Activated CD8-positive, alpha-beta T cell treated with anti-CD3 and anti-CD28 coated beads for 36 hours (primary cell): Measurements from ENCODE around the gene CTBP2. TPM values are rescaled to one million over a fixed set of nuclear protein-coding genes. Genes with fewer than 3 reads are reported as not detected.

ENCODE experiments used
- ATAC-seq: fragments of 200-7000 bp; cut with Tn5 transposase; one replicate; pipeline ENCODE4 v1.10.0; 2021; ENCODE audit warnings: mild to moderate bottlenecking, moderate library complexity
- CTCF ChIA-PET: fragments of 350-600 bp; sonication (Branson Sonifier 250); formaldehyde crosslinking; loops from one replicate; lab custom pipeline; 2021; ENCODE audit warnings: antibody characterized with exemption; lab: Charles Lee
- POLR2A ChIA-PET: fragments of 350-600 bp; sonication (Branson Sonifier 250); formaldehyde crosslinking; loops from one replicate; lab custom pipeline; 2021; ENCODE audit warnings: antibody characterized with exemption; lab: Charles Lee
- DNase-seq: peaks from one replicate; pipeline ENCODE4 v3.0.0-alpha.2; 2020
- H3K27ac Mint-ChIP-seq: one replicate; pipeline ENCODE4 v1.8.0; 2021; ENCODE audit warnings: mild to moderate bottlenecking, mixed read lengths
- H3K27me3 Mint-ChIP-seq: one replicate; pipeline ENCODE4 v1.8.0; 2021; ENCODE audit warnings: mixed read lengths
- H3K36me3 Mint-ChIP-seq: one replicate; pipeline ENCODE4 v1.8.0; 2021; ENCODE audit warnings: low read depth, mixed read lengths
- H3K4me1 Mint-ChIP-seq: one replicate; pipeline ENCODE4 v1.8.0; 2021; ENCODE audit warnings: low read depth, mixed read lengths
- H3K4me3 Mint-ChIP-seq: one replicate; pipeline ENCODE4 v1.8.0; 2021; ENCODE audit warnings: mild to moderate bottlenecking, moderate library complexity, mixed read lengths
- H3K9me3 Mint-ChIP-seq: one replicate; pipeline ENCODE4 v1.8.0; 2021; ENCODE audit warnings: mixed read lengths
- CTCF ChIP-seq: fragments of 200-600 bp; IDR thresholded peaks from one replicate; pipeline ENCODE4 v1.8.0; 2022; ENCODE audit warnings: antibody characterized with exemption, mild to moderate bottlenecking
- intact Hi-C: fragments of 100-400 bp; cut with micrococcal nuclease; formaldehyde crosslinking; loops from one replicate; pipeline ENCODE4 v1.10.0; 2022
- total RNA-seq, 2 experiments: library from RNA; stranded (reverse); gene quantifications; one replicate each; pipeline ENCODE4 v1.2.3, GENCODE V29; 2021

The CTBP2 gene
- total RNA-seq, 2 experiments from 2014 or later, result 0.60 to 0.88 TPM

GRCh38 chr10:125009661-125010161 lies 150.7 kb downstream of the CTBP2 start:
- no peak overlapping the region for H3K27ac Mint-ChIP-seq
- H3K36me3 Mint-ChIP-seq, result no peaks in the 10 kb centered on the region
- TF ChIP-seq CTCF, result no peak
- POLR2A ChIA-PET, result interaction anchor here (0.6 kb wide), 1 partner anchor 678 kb away, joined by 4 read pairs; no protein-coding TSS in a partner anchor
- no peak overlapping the region for H3K4me3 Mint-ChIP-seq
- H3K4me1 Mint-ChIP-seq, result no peaks in the 10 kb centered on the region
- intact Hi-C loops, result no loop called here
- CTCF ChIA-PET, result no interaction called here
- DNase-seq (no peak), ATAC-seq (no peak)
- peaks cover 4% of the 10 kb centered on the region for H3K27me3 Mint-ChIP-seq
- H3K9me3 Mint-ChIP-seq, result no peaks in the 10 kb centered on the region

DNA sequence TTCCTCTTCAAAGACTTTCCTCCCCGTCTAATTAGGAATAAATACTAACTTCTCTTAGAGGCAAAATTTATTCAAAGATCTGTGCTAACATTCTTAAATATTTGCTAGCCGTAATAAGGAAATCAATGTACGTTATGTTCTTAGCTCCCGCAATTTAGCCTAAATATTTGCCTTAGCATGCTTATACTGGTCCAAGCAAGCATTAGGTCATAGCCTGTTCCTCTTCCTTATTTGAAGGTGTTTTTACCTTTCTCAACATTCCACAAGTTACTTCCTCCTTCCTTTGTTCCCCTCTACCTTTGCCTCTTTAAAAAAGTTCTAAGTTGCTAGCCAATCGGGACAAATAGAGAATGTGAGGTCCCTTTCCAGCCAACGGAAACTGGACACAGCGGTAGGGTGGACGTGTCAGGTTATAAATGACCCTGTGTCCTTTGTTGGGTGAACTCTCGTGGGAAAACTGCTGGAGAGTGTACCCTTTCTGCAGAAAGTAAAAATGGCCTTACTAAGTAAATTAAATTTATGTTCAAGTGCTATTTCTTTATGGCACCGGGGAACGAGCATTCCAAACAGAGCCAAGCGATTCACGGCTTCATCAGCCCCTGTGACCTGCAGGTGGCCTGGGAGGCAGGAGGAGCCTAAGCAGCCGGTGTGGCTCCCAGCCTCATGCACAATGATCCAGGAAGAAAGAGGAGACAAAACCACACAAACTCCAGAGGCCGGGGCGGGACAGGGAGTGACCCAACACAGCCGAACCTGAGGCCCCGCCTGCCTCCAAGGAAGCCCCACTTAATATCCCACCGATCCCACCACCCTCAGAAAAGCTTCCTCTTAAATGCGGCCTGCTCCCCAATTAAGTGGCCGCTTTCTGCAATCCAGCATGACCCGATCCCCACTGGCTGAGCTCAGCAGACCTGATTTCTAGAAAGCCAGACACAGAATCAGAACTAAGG lies 151.4 kb downstream of the CTBP2 start:
- DNase-seq (no peak), ATAC-seq (no peak)
- TF ChIP-seq CTCF, result no peak
- no peaks in the 10 kb centered on the region for H3K9me3 Mint-ChIP-seq
- no peak overlapping the region for H3K4me3 Mint-ChIP-seq
- H3K27me3 Mint-ChIP-seq, result peaks cover 3% of the 10 kb centered on the region
- H3K27ac Mint-ChIP-seq, result no peak overlapping the region
- intact Hi-C loops, result no loop called here
- no peaks in the 10 kb centered on the region for H3K36me3 Mint-ChIP-seq
- ChIA-PET CTCF (no interaction called here), POLR2A (no interaction called here)
- H3K4me1 Mint-ChIP-seq, result no peaks in the 10 kb centered on the region

DNA sequence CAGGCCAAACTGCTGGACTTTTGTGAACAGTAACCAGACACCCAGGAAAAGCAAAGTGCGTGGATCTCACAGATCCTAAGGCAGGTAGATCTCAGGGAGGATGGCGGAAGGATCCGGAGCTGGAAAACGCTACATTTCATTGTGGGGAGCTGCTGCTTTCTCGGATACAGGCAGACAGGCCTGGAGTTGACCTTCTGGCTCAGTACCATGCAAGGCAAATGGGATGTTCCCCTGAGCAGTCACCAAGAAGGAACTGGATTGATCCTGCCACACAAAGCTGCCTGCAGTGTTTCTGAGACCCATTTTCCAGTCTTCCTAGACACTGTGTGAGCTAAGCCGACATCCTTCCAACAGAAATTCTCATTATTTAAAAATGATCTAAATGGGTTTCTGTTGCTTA lies 152.9 kb downstream of the CTBP2 start:
- DNase-seq, result no peak
- no peak overlapping the region for H3K4me3 Mint-ChIP-seq
- H3K9me3 Mint-ChIP-seq, result no peaks in the 10 kb centered on the region
- POLR2A ChIA-PET, result no interaction called here
- no peak for TF ChIP-seq CTCF
- no peaks in the 10 kb centered on the region for H3K36me3 Mint-ChIP-seq
- H3K27ac Mint-ChIP-seq, result no peak overlapping the region
- H3K4me1 Mint-ChIP-seq, result no peaks in the 10 kb centered on the region
- intact Hi-C loops, result no loop called here
- ATAC-seq, result no peak
- no peaks in the 10 kb centered on the region for H3K27me3 Mint-ChIP-seq
- CTCF ChIA-PET, result no interaction called here

DNA sequence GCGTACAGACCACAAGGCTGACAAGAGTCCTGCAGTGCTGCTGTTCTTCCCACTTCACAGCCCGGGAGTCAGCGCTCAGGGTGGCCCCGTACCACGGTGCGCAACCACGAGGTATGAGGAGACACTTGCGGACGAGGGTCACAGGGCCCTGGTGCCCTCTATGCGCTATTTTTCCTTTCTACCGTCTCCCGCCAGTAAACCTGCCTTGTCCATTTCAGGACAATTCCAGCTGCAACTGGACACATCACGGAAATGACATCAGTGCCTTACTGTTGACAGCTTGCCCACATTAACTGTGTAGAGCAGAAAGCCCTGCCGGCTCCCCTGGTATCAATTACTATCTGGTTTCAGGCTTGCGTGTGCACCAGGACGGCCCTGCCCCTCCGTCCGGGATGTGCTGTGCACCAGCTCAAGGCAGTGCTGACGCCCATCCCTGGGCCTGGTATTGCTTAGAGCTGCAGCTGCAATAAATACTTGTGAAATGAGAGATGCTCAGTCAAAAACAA lies 153.4 kb downstream of the CTBP2 start:
- intact Hi-C loops, result no loop called here
- Mint-ChIP-seq H3K9me3 (no peaks in the 10 kb centered on the region), H3K27me3 (no peaks in the 10 kb centered on the region), H3K4me3 (no peak overlapping the region), H3K4me1 (no peaks in the 10 kb centered on the region), H3K36me3 (no peaks in the 10 kb centered on the region), H3K27ac (no peak overlapping the region)
- POLR2A ChIA-PET, result no interaction called here
- CTCF ChIA-PET, result no interaction called here
- TF ChIP-seq CTCF, result no peak
- DNase-seq, result no peak
- ATAC-seq, result no peak

- no peak for TF ChIP-seq CTCF
- DNase-seq (no peak), ATAC-seq (no peak)
- intact Hi-C loops, result no loop called here
- ChIA-PET POLR2A (no interaction called here), CTCF (no interaction called here)
- Mint-ChIP-seq H3K27me3 (no peaks in the 10 kb centered on the region), H3K4me3 (no peak overlapping the region), H3K27ac (no peak overlapping the region), H3K9me3 (no peaks in the 10 kb centered on the region), H3K4me1 (no peaks in the 10 kb centered on the region), H3K36me3 (no peaks in the 10 kb centered on the region)
Observed at GRCh38 chr10:125006188-125006680, 154.1 kb downstream of the CTBP2 start.
